GM21723 (cell line): ENCODE results near the gene TMEM174.
"Not testable (repeated sequence)": the region's sequence is repeated elsewhere in the genome, so short reads cannot be mapped to it uniquely, and the experiment has no call there.

Source experiments
- ATAC-seq: cut with Tn5 transposase; IDR thresholded peaks from one replicate; pipeline ENCODE4 v1.9.1; 2021; ENCODE audit warnings: mild to moderate bottlenecking, moderate library complexity; ENCODE audit not compliant: unreplicated experiment

The TMEM174 gene

GRCh38 chr5:73188764-73189531 is 16.0 kb downstream of the TMEM174 start:
- no peak for ATAC-seq

DNA sequence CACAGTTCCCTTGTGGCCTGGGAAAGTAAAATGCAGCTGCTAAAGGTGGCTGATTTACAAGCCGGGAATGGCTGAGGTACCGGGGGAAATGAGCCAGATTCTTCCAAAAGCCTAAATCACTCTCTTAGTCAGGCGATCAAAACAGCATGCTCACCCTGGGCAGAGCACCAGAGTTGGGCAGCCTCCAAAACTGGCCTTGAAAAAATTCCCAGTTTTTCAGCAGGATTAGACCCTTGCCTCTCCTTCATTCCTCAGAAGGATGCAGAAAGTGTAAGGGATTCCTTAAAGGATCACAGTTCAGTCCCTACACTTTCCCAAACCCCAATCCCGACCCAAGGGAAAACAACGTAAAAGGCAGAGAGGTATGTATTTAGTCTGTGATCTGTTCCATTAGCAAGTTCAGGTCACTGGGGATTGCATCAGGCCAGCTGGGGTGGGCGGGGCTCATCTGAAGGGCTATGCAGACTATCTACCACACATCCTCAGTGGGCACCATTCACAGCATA is 16.9 kb downstream of the TMEM174 start:
- ATAC-seq = no peak

DNA sequence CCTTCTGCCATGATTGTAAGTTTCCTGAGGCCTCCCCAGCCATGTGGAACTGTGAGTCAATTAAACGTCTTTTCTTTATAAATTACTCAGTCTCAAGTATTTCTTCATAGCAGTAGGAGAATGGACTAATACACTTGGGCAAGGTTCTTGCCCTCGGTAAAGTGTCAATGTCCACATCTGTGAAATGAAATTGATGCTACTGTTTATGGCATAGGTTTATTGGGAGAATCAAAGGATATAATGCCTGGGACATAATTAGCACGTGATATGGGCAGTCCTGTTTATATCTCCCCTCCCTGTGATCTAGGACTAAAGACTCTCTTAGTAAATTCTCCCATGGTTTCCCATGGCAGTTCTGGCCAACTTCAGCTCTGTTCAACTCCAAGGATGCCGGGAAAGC is 19.4 kb downstream of the TMEM174 start:
- ATAC-seq = no peak

DNA sequence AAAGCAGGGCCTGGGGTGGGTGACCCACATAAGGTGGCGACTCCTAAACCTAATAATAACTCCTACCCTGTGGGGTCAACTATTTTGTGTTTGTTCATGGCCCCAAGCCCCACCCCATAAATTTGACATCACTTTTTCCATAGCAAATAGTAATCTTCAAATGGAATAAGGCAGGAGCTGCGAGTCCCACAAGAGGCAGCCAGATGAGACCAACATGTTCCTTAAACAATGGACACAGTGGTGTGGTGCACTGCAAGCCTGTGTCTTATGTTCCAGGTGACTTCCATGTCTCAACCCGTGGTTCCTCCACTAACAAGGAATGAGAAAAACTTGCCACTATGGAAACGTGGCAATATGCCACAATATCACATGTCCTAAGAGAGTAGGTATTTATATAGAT is 20.6 kb downstream of the TMEM174 start:
- ATAC-seq = no peak

DNA sequence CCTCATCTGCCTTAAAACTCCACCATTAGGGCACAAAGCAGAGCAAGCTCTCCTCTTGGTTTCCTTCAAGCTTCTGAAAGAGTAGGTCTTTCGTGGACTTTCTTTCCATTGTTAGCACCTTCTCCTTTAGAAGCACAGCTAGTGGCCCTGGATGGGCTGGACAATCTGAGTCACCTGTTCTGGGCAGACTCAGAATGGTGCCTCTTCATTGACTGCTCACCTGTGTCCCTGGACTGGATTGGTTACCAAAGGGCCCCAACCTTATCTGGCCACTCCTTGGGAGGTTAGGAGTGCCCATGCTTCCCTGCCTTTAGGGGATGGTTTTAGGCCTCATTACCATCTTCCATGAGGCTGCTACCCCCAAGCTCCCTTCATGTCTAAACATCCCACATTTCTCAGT is 23.2 kb downstream of the TMEM174 start:
- ATAC-seq = no peak

- ATAC-seq = no peak
Measured at GRCh38 chr5:73197637-73198257, 24.8 kb downstream of the TMEM174 start.

- no peak for ATAC-seq
Measured at GRCh38 chr5:73198833-73199592, 26.0 kb downstream of the TMEM174 start.

DNA sequence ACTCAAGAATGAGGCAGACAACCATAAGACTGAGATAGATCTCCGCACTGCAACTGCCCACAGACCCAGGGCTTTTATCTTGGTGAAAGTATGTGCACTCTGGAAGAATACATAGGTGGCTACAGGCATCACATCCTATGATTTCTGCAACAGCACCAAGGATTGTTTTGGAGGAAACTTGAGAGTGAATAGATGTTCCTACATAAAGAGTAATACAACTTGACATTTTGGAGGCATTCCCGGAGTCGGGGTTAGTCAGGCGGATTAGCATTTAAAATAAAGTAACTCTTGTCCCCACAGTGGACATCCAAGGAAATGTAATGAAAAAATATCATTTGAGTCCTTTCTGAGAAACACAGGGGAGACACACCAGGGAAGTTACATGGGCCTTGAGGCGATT is 26.7 kb downstream of the TMEM174 start:
- no peak for ATAC-seq

- no peak for ATAC-seq
Measured at GRCh38 chr5:73201547-73202513, 28.8 kb downstream of the TMEM174 start.

DNA sequence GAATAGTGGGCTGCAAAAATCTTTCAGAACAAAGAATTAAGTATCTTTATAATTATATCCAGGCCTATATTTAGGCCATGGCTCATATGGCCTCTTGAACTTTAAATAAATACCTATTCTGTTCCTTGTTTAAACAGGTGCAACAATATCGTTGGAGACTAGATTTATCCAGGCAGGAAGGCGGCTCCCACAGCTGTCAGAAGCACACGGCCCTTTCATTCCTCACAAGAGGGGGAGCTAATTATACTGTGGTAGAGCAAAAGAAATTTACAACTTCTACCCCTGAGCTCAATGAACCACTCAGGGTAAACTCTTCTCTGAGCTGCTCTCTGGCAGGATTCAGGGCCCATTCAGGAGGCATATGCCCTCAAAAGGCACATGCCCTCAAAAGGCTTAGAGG is 31.3 kb downstream of the TMEM174 start:
- no peak for ATAC-seq

- ATAC-seq = no peak
Measured at GRCh38 chr5:73204733-73205132, 31.7 kb downstream of the TMEM174 start.

GRCh38 chr5:73205305-73205704 is 32.3 kb downstream of the TMEM174 start:
- ATAC-seq = no peak

DNA sequence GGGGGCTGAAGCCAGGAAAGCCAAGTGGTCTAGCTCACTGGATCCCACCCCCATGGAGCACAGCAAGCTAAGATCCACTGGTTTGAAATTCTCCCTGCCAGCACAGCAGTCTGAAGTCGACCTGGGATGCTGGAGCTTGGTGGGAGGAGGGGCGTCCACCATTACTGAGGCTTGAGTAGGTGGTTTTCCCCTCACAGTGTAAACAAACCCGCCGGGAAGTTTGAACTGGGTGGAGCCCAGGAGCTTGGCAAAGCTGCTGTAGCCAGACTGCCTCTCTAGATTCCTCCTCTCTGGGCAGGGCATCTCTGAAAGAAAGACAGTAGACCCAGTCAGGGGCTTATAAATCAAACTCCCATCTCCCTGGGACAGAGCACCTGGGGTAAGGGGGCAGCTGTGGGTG is 34.2 kb downstream of the TMEM174 start:
- not testable (repeated sequence) for ATAC-seq

DNA sequence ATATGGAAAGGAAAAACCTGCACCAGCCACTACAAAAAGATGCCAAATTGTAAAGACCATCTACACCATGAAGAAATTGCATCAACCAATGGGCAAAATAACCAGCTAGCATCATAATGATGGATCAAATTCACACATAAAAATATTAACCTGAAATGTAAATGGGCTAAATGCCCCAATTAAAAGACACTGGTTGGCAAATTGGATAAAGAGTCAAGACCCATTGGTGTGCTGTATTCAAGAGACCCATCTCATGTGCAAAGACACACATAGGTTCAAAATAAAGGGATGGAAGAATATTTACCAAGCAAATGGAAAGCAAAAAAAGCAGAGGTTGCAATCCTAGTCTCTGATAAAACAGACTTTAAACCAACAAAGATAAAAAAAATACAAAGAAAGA is 36.1 kb downstream of the TMEM174 start:
- not testable (repeated sequence) for ATAC-seq

- not testable (repeated sequence) for ATAC-seq
Measured at GRCh38 chr5:73212693-73213092, 39.7 kb downstream of the TMEM174 start.

DNA sequence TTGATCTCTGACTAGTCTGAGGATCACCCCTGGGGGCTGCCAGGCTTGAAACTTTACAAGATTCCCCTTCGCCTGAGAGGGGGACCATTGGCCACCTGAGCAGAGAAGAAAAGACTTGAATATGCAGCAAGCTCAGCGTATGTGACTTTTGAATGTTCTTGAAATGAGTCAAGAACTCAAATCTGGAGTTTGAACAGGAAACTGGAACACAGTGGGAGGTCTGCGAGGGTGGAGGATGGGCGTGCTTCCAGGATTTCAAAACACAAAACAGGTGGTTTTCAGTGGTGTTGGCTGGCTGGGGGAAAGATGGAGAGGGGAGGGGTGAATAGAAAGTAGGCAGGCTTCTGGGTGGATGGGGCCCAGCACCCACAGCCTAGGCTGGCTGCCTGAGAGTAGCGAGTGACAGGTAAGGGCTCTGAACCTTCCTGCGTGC is 40.6 kb downstream of the TMEM174 start:
- ATAC-seq = no peak

- no peak for ATAC-seq
Measured at GRCh38 chr5:73214306-73214705, 41.3 kb downstream of the TMEM174 start.

GRCh38 chr5:73214996-73215395 is 42.0 kb downstream of the TMEM174 start:
- ATAC-seq = no peak

GRCh38 chr5:73215531-73215890 is 42.5 kb downstream of the TMEM174 start:
- ATAC-seq = no peak

GRCh38 chr5:73215891-73216610 is 43.1 kb downstream of the TMEM174 start:
- peak; percentile 86 for ATAC-seq
